IMR-90 (cell line): ENCODE results near the gene PARP12. TPM values are rescaled to one million over a fixed set of nuclear protein-coding genes. Genes with fewer than 3 reads are reported as not detected.

Experiments used
- ATAC-seq: fragments of 200-7000 bp; cut with Tn5 transposase; 2 replicates; pipeline ENCODE4 v1.9.1; 2020; ENCODE audit warnings: low read depth, mild to moderate bottlenecking, moderate library complexity
- BruUV-seq: library from RNA; stranded (reverse); fragments of 400-500 nt; replicated peaks from 2 replicates; lab custom pipeline; 2021; lab: Mats Ljungman, UMichigan
- CTCF ChIA-PET: fragments of 300-600 bp; formaldehyde crosslinking; extraction: SDS; loops from one replicate; lab custom pipeline; 2021; ENCODE audit warnings: antibody characterized with exemption; lab: Yijun Ruan, JAX
- POLR2A ChIA-PET: fragments of 300-600 bp; sonication (Branson Sonifier 250); formaldehyde crosslinking; loops from one replicate; lab custom pipeline; 2022; ENCODE audit warnings: antibody characterized with exemption; ENCODE audit not compliant: unreplicated experiment; lab: Charles Lee
- DNase-seq: peaks from one replicate; pipeline ENCODE4 v3.0.0; 2013
- H2AFZ ChIP-seq: replicated peaks from 2 replicates; pipeline ENCODE3; 2013; ENCODE audit warnings: low read length, mild to moderate bottlenecking; ENCODE audit not compliant: poor library complexity
- H2AK5ac ChIP-seq: 2 replicates; pipeline ENCODE4 v1.6.1; 2013; ENCODE audit warnings: low read depth, low read length, inconsistent platforms
- H2AK9ac ChIP-seq: replicated peaks from 2 replicates; pipeline ENCODE3; 2013; ENCODE audit warnings: mild to moderate bottlenecking, low read depth, low read length, moderate library complexity; ENCODE audit not compliant: poor library complexity
- H2BK120ac ChIP-seq: 2 replicates; pipeline ENCODE4 v1.6.1; 2013; ENCODE audit warnings: low read depth, low read length, inconsistent platforms
- H2BK15ac ChIP-seq: 3 replicates; pipeline ENCODE4 v1.6.1; 2013; ENCODE audit warnings: low read depth, low read length, inconsistent platforms
- H2BK20ac ChIP-seq: 2 replicates; pipeline ENCODE4 v1.6.1; 2013; ENCODE audit warnings: low read depth, mild to moderate bottlenecking, inconsistent platforms, low read length, moderate library complexity
- H2BK5ac ChIP-seq: 2 replicates; pipeline ENCODE4 v1.6.1; 2013; ENCODE audit warnings: mild to moderate bottlenecking, low read depth, low read length, inconsistent platforms; ENCODE audit not compliant: poor library complexity, severe bottlenecking
- H3K14ac ChIP-seq: replicated peaks from 2 replicates; pipeline ENCODE4 v1.6.1; 2013; ENCODE audit warnings: low read depth, low read length, inconsistent platforms
- H3K18ac ChIP-seq: 2 replicates; pipeline ENCODE4 v1.6.1; 2013; ENCODE audit warnings: low read depth, low read length, control low read depth
- H3K23ac ChIP-seq: 2 replicates; pipeline ENCODE4 v1.6.1; 2013; ENCODE audit warnings: low read depth, low read length, inconsistent platforms
- H3K27ac ChIP-seq: 2 replicates; pipeline ENCODE4 v1.5.1; 2013; ENCODE audit warnings: mild to moderate bottlenecking, control low read depth, low read length; ENCODE audit not compliant: insufficient read depth
- H3K27me3 ChIP-seq: 2 replicates; pipeline ENCODE4 v1.6.1; 2013; ENCODE audit warnings: low read length; ENCODE audit not compliant: control insufficient read depth, insufficient read depth
- H3K36me3 ChIP-seq: 2 replicates; pipeline ENCODE4 v1.6.1; 2013; ENCODE audit warnings: low read length, mixed read lengths; ENCODE audit not compliant: control insufficient read depth, insufficient read depth
- H3K4ac ChIP-seq: 2 replicates; pipeline ENCODE4 v1.6.1; 2013; ENCODE audit warnings: low read depth, low read length, inconsistent platforms
- H3K4me1 ChIP-seq: 2 replicates; pipeline ENCODE4 v1.6.1; 2013; ENCODE audit warnings: low read length, mixed read lengths; ENCODE audit not compliant: control insufficient read depth, insufficient read depth
- H3K4me2 ChIP-seq: 2 replicates; pipeline ENCODE4 v1.6.1; 2013; ENCODE audit warnings: low read depth, mild to moderate bottlenecking, control low read depth, low read length, moderate library complexity
- H3K4me3 ChIP-seq: 2 replicates; pipeline ENCODE4 v1.5.1; 2013; ENCODE audit warnings: low read depth, mild to moderate bottlenecking, control low read depth, low read length, moderate library complexity; ENCODE audit not compliant: insufficient read depth
- H3K56ac ChIP-seq: 2 replicates; pipeline ENCODE4 v1.6.1; 2013; ENCODE audit warnings: low read length, inconsistent platforms; ENCODE audit not compliant: insufficient read depth; ENCODE audit errors: extremely low read depth
- H3K79me1 ChIP-seq, 2 experiments: 2 replicates each; pipeline ENCODE4 v1.6.1; 2013; ENCODE audit warnings: low read length in 2 of 2, inconsistent platforms in 1 of 2, low read depth in 1 of 2
- H3K9ac ChIP-seq: 2 replicates; pipeline ENCODE4 v1.6.1; 2013; ENCODE audit warnings: low read depth, low read length, control low read depth
- H3K9me1 ChIP-seq: 2 replicates; pipeline ENCODE4 v1.6.1; 2013; ENCODE audit warnings: low read length, inconsistent platforms; ENCODE audit not compliant: insufficient read depth
- H3K9me3 ChIP-seq: 2 replicates; pipeline ENCODE4 v1.6.1; 2013; ENCODE audit warnings: low read length; ENCODE audit not compliant: control insufficient read depth, insufficient read depth
- H4K20me1 ChIP-seq: 2 replicates; pipeline ENCODE4 v1.6.1; 2013; ENCODE audit warnings: low read length, inconsistent platforms; ENCODE audit not compliant: insufficient read depth
- H4K5ac ChIP-seq: 2 replicates; pipeline ENCODE4 v1.6.1; 2013; ENCODE audit warnings: mild to moderate bottlenecking, low read depth, low read length, control low read depth
- H4K8ac ChIP-seq, 2 experiments: 2 replicates each; pipeline ENCODE4 v1.6.1; 2013; ENCODE audit warnings: low read depth in 2 of 2, low read length in 2 of 2, control low read depth in 1 of 2, inconsistent platforms in 1 of 2
- H4K91ac ChIP-seq: 2 replicates; pipeline ENCODE4 v1.6.1; 2013; ENCODE audit warnings: low read depth, low read length, inconsistent platforms; ENCODE audit not compliant: insufficient read depth
- CEBPB ChIP-seq: IDR thresholded peaks from 2 replicates; pipeline ENCODE4 v1.6.1; 2012; ENCODE audit warnings: low read depth, low read length, improper control_type of control experiment
- MAFK ChIP-seq: IDR thresholded peaks from 2 replicates; pipeline ENCODE4 v1.6.1; 2012; ENCODE audit warnings: low read depth, low read length, improper control_type of control experiment
- MAZ ChIP-seq: IDR thresholded peaks from 2 replicates; pipeline ENCODE4 v1.6.1; 2012; ENCODE audit warnings: low read depth, mild to moderate bottlenecking, low read length, improper control_type of control experiment, moderate library complexity, borderline replicate concordance
- MXI1 ChIP-seq: IDR thresholded peaks from 2 replicates; pipeline ENCODE4 v1.6.1; 2012; ENCODE audit warnings: low read depth, mild to moderate bottlenecking, low read length, moderate library complexity, borderline replicate concordance
- POLR2A ChIP-seq: IDR thresholded peaks from 2 replicates; pipeline ENCODE4 v1.6.1; 2012; ENCODE audit warnings: mild to moderate bottlenecking, low read depth, low read length
- RCOR1 ChIP-seq: IDR thresholded peaks from 2 replicates; pipeline ENCODE4 v1.6.1; 2012; ENCODE audit warnings: mild to moderate bottlenecking, low read length, improper control_type of control experiment; ENCODE audit not compliant: insufficient replicate concordance
- WGBS, 2 experiments: methylation state at CpG; one replicate each; pipeline versions ENCODE4 v1.1.5 to v1.1.7; 2013; ENCODE audit warnings: missing lambda C conversion rate in 2 of 2; ENCODE audit not compliant: insufficient read length in 1 of 2; ENCODE audit errors: extremely low coverage in 2 of 2; 5-methylcytosine and 5-hydroxymethylcytosine counted together
- dilution Hi-C: fragments of 300-500 bp; cut with HindIII; formaldehyde crosslinking; loops from one replicate; pipeline ENCODE4 v1.14.3; 2018; ENCODE audit warnings: low sequenced_read_pairs; ENCODE audit not compliant: unreplicated experiment
- in situ Hi-C: fragments of 300-500 bp; cut with MboI; formaldehyde crosslinking; loops from 3 replicates; pipeline ENCODE4 v1.14.3; 2019; ENCODE audit warnings: low sequenced_read_pairs, inconsistent platforms, mixed read lengths
- intact Hi-C: fragments of 100-400 bp; cut with micrococcal nuclease; formaldehyde crosslinking; loops from 2 replicates; pipeline ENCODE4 v1.10.0; 2022
- polyA plus RNA-seq, 3 experiments: library from polyadenylated mRNA; depleted of rRNA; stranded (reverse); fragments of >200 nt; gene quantifications; 2 replicates each; pipeline ENCODE4 v1.2.3, GENCODE V29; 2012; ENCODE audit warnings: low replicate concordance in 1 of 3
- total RNA-seq: library from RNA; depleted of rRNA; stranded (reverse); fragments of >200 nt; gene quantifications from 2 replicates; pipeline ENCODE4 v1.2.3, GENCODE V29; 2012
- TF ChIP-seq, protein P1 (sequence below): fragments of 150-350 bp; IDR thresholded peaks from 2 replicates; pipeline ENCODE4 v1.6.1; 2016; ENCODE audit warnings: low read depth, mild to moderate bottlenecking, low read length, moderate library complexity, borderline replicate concordance

PARP12 gene
- total and polyA plus RNA-seq, 2 of the 4 experiments (the other 2 are of a cell fraction) = 7.2 to 11.3 TPM

DNA sequence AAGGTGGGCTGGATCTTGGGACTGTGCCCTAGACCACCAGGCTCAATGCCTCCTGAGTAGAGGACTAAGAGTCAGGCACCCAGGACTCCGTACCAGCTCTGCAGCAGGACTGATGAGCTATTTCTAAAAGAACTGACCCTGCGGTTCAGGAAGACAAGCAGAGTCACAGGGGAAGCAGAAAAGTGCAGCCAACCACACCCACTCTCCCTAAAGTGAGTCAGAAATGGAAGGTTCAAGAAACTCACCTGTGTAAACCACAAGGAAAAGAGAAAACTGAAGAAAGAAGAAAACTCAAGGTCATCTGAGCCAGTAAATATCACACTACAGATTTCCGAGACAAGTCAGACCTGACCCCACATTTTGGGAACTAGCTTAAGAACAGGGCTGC is 2.5 kb downstream of the PARP12 start:
- peak overlapping the region; percentile 32; the same call in 1 of the 2 replicates for H3K14ac ChIP-seq
- peak overlapping the region; percentile 52; the same call in 2 of the 3 replicates for H2BK15ac ChIP-seq
- no peak overlapping the region for H4K5ac ChIP-seq
- intact Hi-C loops = no loop called here
- H2AK5ac ChIP-seq = peak overlapping the region; percentile 44; the same call in 1 of the 2 replicates
- H3K27me3 ChIP-seq = no peaks in the 10 kb centered on the region
- H4K91ac ChIP-seq = no peak overlapping the region; the same call in 1 of the 2 replicates
- dilution Hi-C loops = no loop called here
- no peak overlapping the region for H2BK5ac ChIP-seq
- peaks cover 31% of the 10 kb centered on the region for H3K9me1 ChIP-seq
- H3K4me2 ChIP-seq = no peak overlapping the region
- H3K79me1 ChIP-seq = peaks cover 27 to 65% of the 10 kb centered on the region in 2 experiments; a peak in 3 of 4 replicates
- TF ChIP-seq MXI1 (no peak), MAFK (no peak), MAZ (no peak), POLR2A (no peak), CEBPB (no peak), RCOR1 (no peak)
- TF ChIP-seq, protein P1, sequence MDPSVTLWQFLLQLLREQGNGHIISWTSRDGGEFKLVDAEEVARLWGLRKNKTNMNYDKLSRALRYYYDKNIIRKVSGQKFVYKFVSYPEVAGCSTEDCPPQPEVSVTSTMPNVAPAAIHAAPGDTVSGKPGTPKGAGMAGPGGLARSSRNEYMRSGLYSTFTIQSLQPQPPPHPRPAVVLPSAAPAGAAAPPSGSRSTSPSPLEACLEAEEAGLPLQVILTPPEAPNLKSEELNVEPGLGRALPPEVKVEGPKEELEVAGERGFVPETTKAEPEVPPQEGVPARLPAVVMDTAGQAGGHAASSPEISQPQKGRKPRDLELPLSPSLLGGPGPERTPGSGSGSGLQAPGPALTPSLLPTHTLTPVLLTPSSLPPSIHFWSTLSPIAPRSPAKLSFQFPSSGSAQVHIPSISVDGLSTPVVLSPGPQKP = no peak
- no peaks in the 10 kb centered on the region for H3K36me3 ChIP-seq
- H3K27ac ChIP-seq = no peak overlapping the region
- in situ Hi-C loops = no loop called here
- no peak overlapping the region for H3K9ac ChIP-seq
- no peaks in the 10 kb centered on the region for H3K9me3 ChIP-seq
- H3K56ac ChIP-seq = no peak overlapping the region
- BruUV-seq = no TSS peak
- H3K4me1 ChIP-seq = peaks cover 21% of the 10 kb centered on the region
- ChIA-PET POLR2A (no interaction called here), CTCF (no interaction called here)
- peak overlapping the region; percentile 24 for H2BK20ac ChIP-seq
- no peak overlapping the region for H3K4me3 ChIP-seq
- H2AFZ ChIP-seq = no peak overlapping the region
- H4K8ac ChIP-seq = 0 out of 4 replicates have a peak overlapping the region, but pooled peaks of 1 of the 2 experiments have one; percentile 7
- DNase-seq (no peak), ATAC-seq (no peak)
- peak overlapping the region; percentile 10; the same call in 1 of the 2 replicates for H2BK120ac ChIP-seq
- H2AK9ac ChIP-seq = peak overlapping the region; percentile 68
- 100% methylated on average over 1 of the region's 3 CpGs; no CpG with 5 or more reads in 1 of the 2 experiments for WGBS, 2 experiments
- H4K20me1 ChIP-seq = peaks cover 8% of the 10 kb centered on the region; the same call in 1 of the 2 replicates
- H3K23ac ChIP-seq = peak overlapping the region; percentile 65; the same call in 1 of the 2 replicates
- peak overlapping the region; percentile 69 for H3K4ac ChIP-seq
- H3K18ac ChIP-seq = no peak overlapping the region
